Measurements from ENCODE around the gene DAP.

Gene DAP

GRCh38 chr5:10688651-10689171, 72.3 kb downstream of the DAP start:
- Histone ChIP-seq H3K4me3 (ENCODE audit: control insufficient read depth in 1 of 7, extremely low read depth in 1 of 7, insufficient read depth in 4 of 7, low read depth in 2 of 7, low read length in 6 of 7) (no peak overlapping the region), H3K27me3 (replicated peaks in 2 of 5; ENCODE audit: control insufficient read depth in 4 of 5, insufficient read depth in 5 of 5, low read length in 4 of 5) (no peaks in the 10 kb centered on the region), H3K9me3 (ENCODE audit: control extremely low read depth in 1 of 5, control insufficient read depth in 4 of 5, insufficient read depth in 2 of 5, low read depth in 1 of 5, low read length in 4 of 5) (peaks cover 0 to 14% (median 0%) of the 10 kb centered on the region in 5 experiments), H3K36me3 (ENCODE audit: control insufficient read depth in 4 of 4, insufficient read depth in 4 of 4, low read length in 3 of 4) (peaks cover under 1 to 61% (median 15%) of the 10 kb centered on the region in 4 experiments), H3K4me1 (ENCODE audit: control extremely low read depth in 1 of 4, control insufficient read depth in 4 of 4, insufficient read depth in 4 of 4, low read length in 3 of 4) (no peaks in the 10 kb centered on the region), H3K27ac (ENCODE audit: insufficient read depth in 1 of 2, low read depth in 1 of 2, low read length in 2 of 2, poor library complexity in 1 of 2, severe bottlenecking in 2 of 2) (no peak overlapping the region)
- no peak for DNase-seq
- 95% methylated on average over 10 of the region's 13 CpGs for WGBS (ENCODE audit: insufficient coverage)
- CTCF ChIA-PET, result interaction anchor here (1.0 to 9.1 kb wide), 4 partner anchors 16 to 236 kb away, joined by 3 to 78 read pairs (median 4); no protein-coding TSS in a partner anchor
- POLR2A ChIA-PET, result no interaction called here

DNA sequence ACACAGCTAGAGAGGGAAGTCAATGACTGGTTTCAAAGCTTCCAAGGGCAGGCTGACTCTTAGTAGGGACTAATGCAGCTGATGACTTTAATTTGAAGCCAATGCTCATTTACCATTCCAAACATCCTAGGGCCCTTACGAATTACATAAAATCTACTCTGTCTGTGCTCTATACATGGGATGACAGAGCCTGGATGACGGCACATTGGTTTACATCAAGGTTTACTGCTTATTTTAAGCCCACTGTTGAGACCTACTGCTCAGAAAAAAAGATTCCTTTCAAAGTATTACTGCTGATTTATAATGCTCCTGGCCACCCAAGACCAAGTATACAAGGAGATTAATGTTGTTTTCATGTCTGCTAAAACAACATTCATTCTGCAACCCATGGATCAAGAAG, 74.1 kb downstream of the DAP start:
- CTCF ChIA-PET, result no interaction called here
- POLR2A ChIA-PET, result no interaction called here
- no peak overlapping the region for H3K4me3 ChIP-seq (ENCODE audit: control insufficient read depth in 1 of 7, extremely low read depth in 1 of 7, insufficient read depth in 4 of 7, low read depth in 2 of 7, low read length in 6 of 7)
- no peak overlapping the region for H3K27ac ChIP-seq (ENCODE audit: insufficient read depth in 1 of 2, low read depth in 1 of 2, low read length in 2 of 2, poor library complexity in 1 of 2, severe bottlenecking in 2 of 2)
- H3K36me3 ChIP-seq (ENCODE audit: control insufficient read depth in 4 of 4, insufficient read depth in 4 of 4, low read length in 3 of 4), result peaks cover 6 to 64% (median 24%) of the 10 kb centered on the region in 4 experiments
- H3K9me3 ChIP-seq (ENCODE audit: control extremely low read depth in 1 of 5, control insufficient read depth in 4 of 5, insufficient read depth in 2 of 5, low read depth in 1 of 5, low read length in 4 of 5), result peaks cover 0 to 14% (median 0%) of the 10 kb centered on the region in 5 experiments
- WGBS (ENCODE audit: insufficient coverage), result 93% methylated on average over 2 of the region's 2 CpGs
- H3K4me1 ChIP-seq (ENCODE audit: control extremely low read depth in 1 of 4, control insufficient read depth in 4 of 4, insufficient read depth in 4 of 4, low read length in 3 of 4), result peaks cover 0 to 10% (median 4%) of the 10 kb centered on the region in 4 experiments
- no peaks in the 10 kb centered on the region for H3K27me3 ChIP-seq (replicated peaks in 2 of 5; ENCODE audit: control insufficient read depth in 4 of 5, insufficient read depth in 5 of 5, low read length in 4 of 5)
- DNase-seq, result no peak

- 100% methylated on average over 3 of the region's 6 CpGs for WGBS (ENCODE audit: insufficient coverage)
- DNase-seq, result no peak
- Histone ChIP-seq H3K36me3 (ENCODE audit: control insufficient read depth in 4 of 4, insufficient read depth in 4 of 4, low read length in 3 of 4) (peaks cover 9 to 72% (median 38%) of the 10 kb centered on the region in 4 experiments), H3K4me3 (ENCODE audit: control insufficient read depth in 1 of 7, extremely low read depth in 1 of 7, insufficient read depth in 4 of 7, low read depth in 2 of 7, low read length in 6 of 7) (no peak overlapping the region), H3K4me1 (ENCODE audit: control extremely low read depth in 1 of 4, control insufficient read depth in 4 of 4, insufficient read depth in 4 of 4, low read length in 3 of 4) (peaks cover 0 to 14% (median 5%) of the 10 kb centered on the region in 4 experiments), H3K9me3 (ENCODE audit: control extremely low read depth in 1 of 5, control insufficient read depth in 4 of 5, insufficient read depth in 2 of 5, low read depth in 1 of 5, low read length in 4 of 5) (peaks cover 0 to 14% (median 0%) of the 10 kb centered on the region in 5 experiments), H3K27me3 (replicated peaks in 2 of 5; ENCODE audit: control insufficient read depth in 4 of 5, insufficient read depth in 5 of 5, low read length in 4 of 5) (no peaks in the 10 kb centered on the region), H3K27ac (ENCODE audit: insufficient read depth in 1 of 2, low read depth in 1 of 2, low read length in 2 of 2, poor library complexity in 1 of 2, severe bottlenecking in 2 of 2) (no peak overlapping the region)
- ChIA-PET CTCF (interaction anchor here (1.1 to 1.9 kb wide), 5 partner anchors 9 to 232 kb away, joined by 3 to 6 read pairs (median 4); no protein-coding TSS in a partner anchor), POLR2A (no interaction called here)
Measured at GRCh38 chr5:10685115-10685521, 75.9 kb downstream of the DAP start.

- Histone ChIP-seq H3K9me3 (ENCODE audit: control extremely low read depth in 1 of 5, control insufficient read depth in 4 of 5, insufficient read depth in 2 of 5, low read depth in 1 of 5, low read length in 4 of 5) (peaks cover 0 to 14% (median 0%) of the 10 kb centered on the region in 5 experiments), H3K27ac (ENCODE audit: insufficient read depth in 1 of 2, low read depth in 1 of 2, low read length in 2 of 2, poor library complexity in 1 of 2, severe bottlenecking in 2 of 2) (no peak overlapping the region), H3K4me3 (ENCODE audit: control insufficient read depth in 1 of 7, extremely low read depth in 1 of 7, insufficient read depth in 4 of 7, low read depth in 2 of 7, low read length in 6 of 7) (no peak overlapping the region), H3K4me1 (ENCODE audit: control extremely low read depth in 1 of 4, control insufficient read depth in 4 of 4, insufficient read depth in 4 of 4, low read length in 3 of 4) (peaks cover 0 to 14% (median 5%) of the 10 kb centered on the region in 4 experiments), H3K36me3 (ENCODE audit: control insufficient read depth in 4 of 4, insufficient read depth in 4 of 4, low read length in 3 of 4) (peaks cover 9 to 72% (median 42%) of the 10 kb centered on the region in 4 experiments), H3K27me3 (replicated peaks in 2 of 5; ENCODE audit: control insufficient read depth in 4 of 5, insufficient read depth in 5 of 5, low read length in 4 of 5) (no peaks in the 10 kb centered on the region)
- ChIA-PET POLR2A (no interaction called here), CTCF (interaction anchor here (1.1 to 1.9 kb wide), 5 partner anchors 9 to 231 kb away, joined by 3 to 6 read pairs (median 4); no protein-coding TSS in a partner anchor)
- DNase-seq, result no peak
- WGBS (ENCODE audit: insufficient coverage), result 100% methylated on average over 3 of the region's 11 CpGs
Measured at GRCh38 chr5:10684303-10685086, 76.5 kb downstream of the DAP start.

DNA sequence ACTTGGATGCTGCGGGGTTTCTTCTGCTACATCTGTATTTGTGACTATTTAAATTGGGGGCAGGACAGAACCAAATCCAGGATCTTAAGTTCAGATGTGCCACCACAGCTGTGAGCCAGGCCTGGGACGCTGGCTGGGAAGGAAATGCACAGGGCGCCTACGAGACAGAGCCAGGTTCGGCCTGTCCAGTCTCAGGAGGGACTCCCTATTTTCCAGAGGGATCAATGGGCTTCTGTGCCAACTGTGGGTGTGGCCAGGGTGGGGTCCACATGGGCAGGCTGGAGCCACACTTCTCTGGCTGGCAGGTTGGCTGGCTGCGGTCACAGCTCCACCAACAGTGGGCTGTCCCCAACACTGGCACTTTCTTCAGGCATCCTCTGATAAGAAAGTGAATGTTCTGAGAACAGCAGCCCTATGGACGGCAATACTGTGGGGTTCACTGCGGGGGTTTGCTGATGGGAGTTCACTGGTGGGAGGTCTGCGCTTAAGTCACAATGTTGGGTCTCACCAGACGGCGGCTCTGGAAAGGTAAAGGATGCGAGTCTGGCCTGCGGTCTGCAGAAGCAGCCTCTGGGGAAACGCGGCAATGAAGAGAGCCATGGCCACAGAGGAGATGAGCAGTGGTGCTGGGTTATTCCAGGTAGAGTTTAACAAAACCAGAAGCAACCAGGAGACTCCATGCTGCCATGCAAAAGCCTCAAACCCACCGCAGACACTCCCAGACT, 78.1 kb downstream of the DAP start:
- 97% methylated on average over 15 of the region's 16 CpGs for WGBS (ENCODE audit: insufficient coverage)
- peaks cover 0 to 14% (median 0%) of the 10 kb centered on the region in 5 experiments for H3K9me3 ChIP-seq (ENCODE audit: control extremely low read depth in 1 of 5, control insufficient read depth in 4 of 5, insufficient read depth in 2 of 5, low read depth in 1 of 5, low read length in 4 of 5)
- peaks cover 9 to 77% (median 47%) of the 10 kb centered on the region in 4 experiments for H3K36me3 ChIP-seq (ENCODE audit: control insufficient read depth in 4 of 4, insufficient read depth in 4 of 4, low read length in 3 of 4)
- ChIA-PET CTCF (interaction anchor here (0.6 to 1.1 kb wide), 2 partner anchors 13 to 1577 kb away, joined by 3 to 4 read pairs; no protein-coding TSS in a partner anchor), POLR2A (interaction anchor here (0.6 kb wide), 1 partner anchor 89 kb away, joined by 3 read pairs; no protein-coding TSS in a partner anchor)
- no peak overlapping the region for H3K27ac ChIP-seq (ENCODE audit: insufficient read depth in 1 of 2, low read depth in 1 of 2, low read length in 2 of 2, poor library complexity in 1 of 2, severe bottlenecking in 2 of 2)
- H3K27me3 ChIP-seq (replicated peaks in 2 of 5; ENCODE audit: control insufficient read depth in 4 of 5, insufficient read depth in 5 of 5, low read length in 4 of 5), result no peaks in the 10 kb centered on the region
- H3K4me3 ChIP-seq (ENCODE audit: control insufficient read depth in 1 of 7, extremely low read depth in 1 of 7, insufficient read depth in 4 of 7, low read depth in 2 of 7, low read length in 6 of 7), result no peak overlapping the region
- DNase-seq, result no peak
- H3K4me1 ChIP-seq (ENCODE audit: control extremely low read depth in 1 of 4, control insufficient read depth in 4 of 4, insufficient read depth in 4 of 4, low read length in 3 of 4), result peaks cover 0 to 14% (median 5%) of the 10 kb centered on the region in 4 experiments

DNA sequence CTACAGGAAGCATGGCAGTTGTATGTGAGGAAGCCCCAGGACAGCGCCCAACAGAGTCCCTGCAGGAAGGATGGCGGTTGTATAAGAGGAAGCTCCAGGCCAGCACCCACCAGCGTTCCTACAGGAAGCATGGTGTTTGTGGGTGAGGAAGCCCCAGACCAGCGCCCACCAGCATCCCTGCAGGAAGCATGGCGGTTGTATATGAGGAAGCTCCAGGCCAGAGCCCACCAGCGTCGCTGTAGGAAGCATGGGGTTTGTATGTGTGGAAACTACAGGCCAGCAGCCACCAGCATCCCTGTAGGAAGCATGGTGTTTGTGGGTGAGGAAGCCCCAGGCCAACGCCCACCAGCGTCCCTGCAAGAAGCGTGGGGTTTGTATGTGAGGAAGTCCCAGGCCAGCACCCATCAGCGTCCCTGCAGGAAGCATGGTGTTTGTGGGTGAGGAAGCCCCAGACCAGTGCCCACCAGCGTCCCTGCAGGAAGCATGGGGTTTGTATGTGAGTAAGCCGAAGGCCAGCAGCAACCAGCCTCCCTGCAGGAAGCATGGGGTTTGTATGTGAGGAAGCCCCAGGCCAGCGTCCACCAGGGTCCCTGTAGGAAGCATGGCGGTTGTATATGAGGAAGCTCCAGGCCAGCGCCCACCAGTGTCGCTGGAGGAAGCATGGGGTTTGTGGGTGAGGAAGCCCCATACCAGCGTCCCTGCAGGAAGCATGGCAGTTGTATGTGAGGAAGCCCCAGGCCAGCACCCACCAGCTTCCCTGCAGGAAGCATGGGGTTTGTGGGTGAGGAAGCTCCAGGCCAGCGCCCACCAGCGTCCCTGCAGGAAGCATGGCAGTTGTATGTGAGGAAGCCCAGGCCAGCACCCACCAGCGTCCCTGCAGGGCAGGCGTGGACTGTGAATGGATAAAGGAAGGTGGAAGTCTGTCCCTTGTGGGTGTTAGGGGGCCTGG, 79.0 kb downstream of the DAP start:
- ChIA-PET CTCF (interaction anchor here (1.1 to 1.3 kb wide), 2 partner anchors 14 to 34 kb away, joined by 3 to 4 read pairs; no protein-coding TSS in a partner anchor), POLR2A (no interaction called here)
- peak in 2 of 3 donors; percentile 47 to 66 for DNase-seq
- 31% methylated on average over 13 of the region's 22 CpGs for WGBS (ENCODE audit: insufficient coverage)
- no peaks in the 10 kb centered on the region for H3K27me3 ChIP-seq (replicated peaks in 2 of 5; ENCODE audit: control insufficient read depth in 4 of 5, insufficient read depth in 5 of 5, low read length in 4 of 5)
- H3K36me3 ChIP-seq (ENCODE audit: control insufficient read depth in 4 of 4, insufficient read depth in 4 of 4, low read length in 3 of 4), result peaks cover 10 to 84% (median 50%) of the 10 kb centered on the region in 4 experiments
- no peak overlapping the region for H3K4me3 ChIP-seq (ENCODE audit: control insufficient read depth in 1 of 7, extremely low read depth in 1 of 7, insufficient read depth in 4 of 7, low read depth in 2 of 7, low read length in 6 of 7)
- peaks cover 0 to 7% (median 0%) of the 10 kb centered on the region in 5 experiments for H3K9me3 ChIP-seq (ENCODE audit: control extremely low read depth in 1 of 5, control insufficient read depth in 4 of 5, insufficient read depth in 2 of 5, low read depth in 1 of 5, low read length in 4 of 5)
- H3K4me1 ChIP-seq (ENCODE audit: control extremely low read depth in 1 of 4, control insufficient read depth in 4 of 4, insufficient read depth in 4 of 4, low read length in 3 of 4), result peaks cover 0 to 14% (median 5%) of the 10 kb centered on the region in 4 experiments
- no peak overlapping the region for H3K27ac ChIP-seq (ENCODE audit: insufficient read depth in 1 of 2, low read depth in 1 of 2, low read length in 2 of 2, poor library complexity in 1 of 2, severe bottlenecking in 2 of 2)

All from common myeloid progenitor, CD34-positive (primary cell).